ENCODE results near the gene ADARB2. TPM values are rescaled to one million over a fixed set of nuclear protein-coding genes. Genes with fewer than 3 reads are reported as not detected.
A peak's percentile ranks its signal among the peaks of the same experiment; 100 is the strongest.

Gene ADARB2
- total RNA-seq, 2 experiments from 2014 or later, result 1.3 to 1.4 TPM

GRCh38 chr10:1376384-1376945 lies 360.9 kb downstream of the ADARB2 start:
- H3K27ac Mint-ChIP-seq, result no peak overlapping the region

GRCh38 chr10:1375346-1376170 lies 361.8 kb downstream of the ADARB2 start:
- no peaks in the 10 kb centered on the region for H3K36me3 Mint-ChIP-seq (ENCODE audit: low read depth)
- intact Hi-C loops (cut with micrococcal nuclease), result no loop called here
- H3K27ac Mint-ChIP-seq, result no peak overlapping the region
- no peak for DNase-seq
- H3K27me3 Mint-ChIP-seq (ENCODE audit: low read depth), result peaks cover 34% of the 10 kb centered on the region
- no peaks in the 10 kb centered on the region for H3K4me1 Mint-ChIP-seq (ENCODE audit: low read depth)
- CTCF ChIA-PET, result no interaction called here
- no peak overlapping the region for H3K4me3 Mint-ChIP-seq
- H3K9me3 Mint-ChIP-seq, result no peaks in the 10 kb centered on the region

More at GRCh38 chr10:1376384-1376945, 360.9 kb downstream of the ADARB2 start:
- Mint-ChIP-seq H3K4me1 (ENCODE audit: low read depth) (no peaks in the 10 kb centered on the region), H3K9me3 (no peaks in the 10 kb centered on the region), H3K4me3 (no peak overlapping the region), H3K36me3 (ENCODE audit: low read depth) (no peaks in the 10 kb centered on the region), H3K27me3 (ENCODE audit: low read depth) (peaks cover 40% of the 10 kb centered on the region)
- no peak for DNase-seq
- CTCF ChIA-PET, result no interaction called here
- intact Hi-C loops (cut with micrococcal nuclease), result no loop called here

- Mint-ChIP-seq H3K36me3 (ENCODE audit: low read depth) (no peaks in the 10 kb centered on the region), H3K27ac (no peak overlapping the region), H3K4me1 (ENCODE audit: low read depth) (no peaks in the 10 kb centered on the region), H3K4me3 (no peak overlapping the region), H3K9me3 (no peaks in the 10 kb centered on the region), H3K27me3 (ENCODE audit: low read depth) (peaks cover 34% of the 10 kb centered on the region)
- no peak for DNase-seq
- intact Hi-C loops (cut with micrococcal nuclease), result no loop called here
- CTCF ChIA-PET, result interaction anchor here (0.8 kb wide), 1 partner anchor 31 kb away, joined by 3 read pairs; no protein-coding TSS in a partner anchor
These were observed 362.6 kb downstream of the ADARB2 start for GRCh38 chr10:1374511-1375345.

GRCh38 chr10:1373287-1373686 lies 364.0 kb downstream of the ADARB2 start:
- CTCF ChIA-PET, result no interaction called here
- H3K27ac Mint-ChIP-seq, result no peak overlapping the region
- peaks cover 26% of the 10 kb centered on the region for H3K27me3 Mint-ChIP-seq (ENCODE audit: low read depth)
- no peak for DNase-seq
- intact Hi-C loops (cut with micrococcal nuclease), result no loop called here
- H3K36me3 Mint-ChIP-seq (ENCODE audit: low read depth), result no peaks in the 10 kb centered on the region
- H3K9me3 Mint-ChIP-seq, result no peaks in the 10 kb centered on the region
- peaks cover 3% of the 10 kb centered on the region for H3K4me1 Mint-ChIP-seq (ENCODE audit: low read depth)
- H3K4me3 Mint-ChIP-seq, result no peak overlapping the region

- Mint-ChIP-seq H3K4me1 (ENCODE audit: low read depth) (peaks cover 3% of the 10 kb centered on the region), H3K4me3 (no peak overlapping the region), H3K27me3 (ENCODE audit: low read depth) (peaks cover 20% of the 10 kb centered on the region), H3K9me3 (no peaks in the 10 kb centered on the region), H3K36me3 (ENCODE audit: low read depth) (no peaks in the 10 kb centered on the region), H3K27ac (no peak overlapping the region)
- CTCF ChIA-PET, result no interaction called here
- DNase-seq, result no peak
- intact Hi-C loops (cut with micrococcal nuclease), result no loop called here
These were observed 365.1 kb downstream of the ADARB2 start for GRCh38 chr10:1372212-1372611.

DNA sequence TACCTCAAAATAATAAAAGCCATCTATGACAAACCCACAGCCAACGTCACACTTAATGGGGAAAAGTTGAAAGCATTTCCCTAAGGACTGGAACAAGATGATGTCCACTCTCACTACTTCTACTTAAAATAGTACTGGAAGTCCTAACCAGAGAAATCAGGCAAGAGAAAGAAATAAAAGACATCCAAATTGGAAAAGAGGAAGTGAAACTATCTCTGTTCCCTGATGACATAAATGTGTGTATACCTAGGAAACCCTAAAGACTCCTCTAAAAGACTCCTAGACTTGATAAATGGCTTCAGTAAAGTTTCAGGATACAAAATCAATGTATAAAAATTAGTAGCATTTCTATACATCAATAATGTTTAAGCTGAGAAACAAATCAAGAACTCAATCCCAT lies 367.0 kb downstream of the ADARB2 start:
- Mint-ChIP-seq H3K36me3 (ENCODE audit: low read depth) (no peaks in the 10 kb centered on the region), H3K4me3 (no peak overlapping the region), H3K4me1 (ENCODE audit: low read depth) (peaks cover 3% of the 10 kb centered on the region), H3K27ac (no peak overlapping the region), H3K9me3 (no peaks in the 10 kb centered on the region), H3K27me3 (ENCODE audit: low read depth) (peaks cover 17% of the 10 kb centered on the region)
- CTCF ChIA-PET, result interaction anchor here (1.8 to 2.2 kb wide), 2 partner anchors 12 to 14 kb away, joined by 6 to 9 read pairs; no protein-coding TSS in a partner anchor
- intact Hi-C loops (cut with micrococcal nuclease), result no loop called here
- DNase-seq, result no peak

- CTCF ChIA-PET, result interaction anchor here (0.5 to 2.2 kb wide), 5 partner anchors 9 to 763 kb away, joined by 3 to 9 read pairs (median 5); no protein-coding TSS in a partner anchor
- Mint-ChIP-seq H3K36me3 (ENCODE audit: low read depth) (no peaks in the 10 kb centered on the region), H3K9me3 (no peaks in the 10 kb centered on the region), H3K4me3 (no peak overlapping the region), H3K27me3 (ENCODE audit: low read depth) (peaks cover 22% of the 10 kb centered on the region), H3K27ac (no peak overlapping the region), H3K4me1 (ENCODE audit: low read depth) (peaks cover 3% of the 10 kb centered on the region)
- intact Hi-C loops (cut with micrococcal nuclease), result loop anchor here (1.0 kb wide), 1 partner anchor 259 kb away; no protein-coding TSS in a partner anchor
- DNase-seq, result no peak
These were observed 367.7 kb downstream of the ADARB2 start for GRCh38 chr10:1369665-1370064.

GRCh38 chr10:1369197-1369596 lies 368.1 kb downstream of the ADARB2 start:
- Mint-ChIP-seq H3K4me1 (ENCODE audit: low read depth) (peaks cover 3% of the 10 kb centered on the region), H3K27ac (no peak overlapping the region), H3K27me3 (ENCODE audit: low read depth) (peaks cover 27% of the 10 kb centered on the region), H3K4me3 (no peak overlapping the region), H3K9me3 (no peaks in the 10 kb centered on the region), H3K36me3 (ENCODE audit: low read depth) (no peaks in the 10 kb centered on the region)
- DNase-seq, result no peak
- intact Hi-C loops (cut with micrococcal nuclease), result loop anchor here (1.0 kb wide), 1 partner anchor 259 kb away; no protein-coding TSS in a partner anchor
- CTCF ChIA-PET, result interaction anchor here (0.5 to 2.2 kb wide), 10 partner anchors 8 to 764 kb away, joined by 3 to 9 read pairs (median 4); no protein-coding TSS in a partner anchor

DNA sequence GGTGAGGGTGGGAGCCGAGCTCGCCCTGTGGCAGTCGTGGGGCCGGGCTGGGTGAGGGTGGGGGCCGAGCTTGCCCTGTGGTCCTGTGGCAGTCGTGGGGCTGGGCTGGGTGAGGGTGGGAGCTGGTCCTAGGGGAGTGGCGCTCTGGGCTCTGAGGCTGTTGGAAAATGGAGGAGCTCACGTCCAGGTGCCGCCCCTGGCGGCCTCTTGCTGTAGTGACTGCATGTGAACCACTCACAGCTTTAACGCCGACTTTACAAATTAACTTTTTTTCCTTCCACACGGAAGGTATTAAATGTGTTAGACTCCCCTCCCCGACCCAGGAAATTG lies 368.5 kb downstream of the ADARB2 start:
- CTCF ChIA-PET, result interaction anchor here (0.8 to 2.2 kb wide), 9 partner anchors 8 to 258 kb away, joined by 3 to 9 read pairs (median 4); no protein-coding TSS in a partner anchor
- Mint-ChIP-seq H3K9me3 (no peaks in the 10 kb centered on the region), H3K36me3 (ENCODE audit: low read depth) (no peaks in the 10 kb centered on the region), H3K4me1 (ENCODE audit: low read depth) (peaks cover 3% of the 10 kb centered on the region), H3K4me3 (no peak overlapping the region), H3K27ac (no peak overlapping the region), H3K27me3 (ENCODE audit: low read depth) (peaks cover 28% of the 10 kb centered on the region)
- peak; percentile 68 for DNase-seq
- intact Hi-C loops (cut with micrococcal nuclease), result loop anchor here (1.0 kb wide), 1 partner anchor 259 kb away; no protein-coding TSS in a partner anchor

GRCh38 chr10:1367938-1368841 lies 369.1 kb downstream of the ADARB2 start:
- Mint-ChIP-seq H3K4me1 (ENCODE audit: low read depth) (peaks cover 3% of the 10 kb centered on the region), H3K36me3 (ENCODE audit: low read depth) (no peaks in the 10 kb centered on the region), H3K27ac (no peak overlapping the region), H3K9me3 (no peaks in the 10 kb centered on the region), H3K4me3 (no peak overlapping the region), H3K27me3 (ENCODE audit: low read depth) (peaks cover 28% of the 10 kb centered on the region)
- CTCF ChIA-PET, result interaction anchor here (0.7 to 2.2 kb wide), 9 partner anchors 7 to 258 kb away, joined by 3 to 9 read pairs (median 4); no protein-coding TSS in a partner anchor
- intact Hi-C loops (cut with micrococcal nuclease), result no loop called here
- no peak for DNase-seq

- H3K27ac Mint-ChIP-seq, result no peak overlapping the region
- H3K4me1 Mint-ChIP-seq (ENCODE audit: low read depth), result peaks cover 3% of the 10 kb centered on the region
- H3K36me3 Mint-ChIP-seq (ENCODE audit: low read depth), result no peaks in the 10 kb centered on the region
- peaks cover 32% of the 10 kb centered on the region for H3K27me3 Mint-ChIP-seq (ENCODE audit: low read depth)
- DNase-seq, result no peak
- H3K4me3 Mint-ChIP-seq, result no peak overlapping the region
- CTCF ChIA-PET, result no interaction called here
- no peaks in the 10 kb centered on the region for H3K9me3 Mint-ChIP-seq
- intact Hi-C loops (cut with micrococcal nuclease), result no loop called here
These were observed 370.4 kb downstream of the ADARB2 start for GRCh38 chr10:1366811-1367425.

Measured in activated naive CD4-positive, alpha-beta T cell treated with anti-CD3 and anti-CD28 coated beads for 36 hours (primary cell).